Transverse colon (tissue), 3 donors: ENCODE measurements around the gene LRRC61.

Source experiments
- POLR2A ChIP-seq: fragments of 450-650 bp; IDR thresholded peaks from one replicate; pipeline ENCODE4 v1.6.1; 2016; ENCODE audit warnings: antibody characterized with exemption, mild to moderate bottlenecking, moderate library complexity
- TF ChIP-seq, protein P1 (sequence below), 5 experiments: fragments of 200-600 bp in 3 of 5; fragments of 450-650 bp in 2 of 5; sonication (generic) in 3 of 5; IDR thresholded peaks; 1 replicate in 2 of 5; 2 replicates in 3 of 5; pipeline ENCODE4 v1.5.1; 2016 to 2017; ENCODE audit warnings: antibody characterized with exemption in 5 of 5, inconsistent platforms in 3 of 5, mild to moderate bottlenecking in 2 of 5, moderate library complexity in 1 of 5

DNA sequence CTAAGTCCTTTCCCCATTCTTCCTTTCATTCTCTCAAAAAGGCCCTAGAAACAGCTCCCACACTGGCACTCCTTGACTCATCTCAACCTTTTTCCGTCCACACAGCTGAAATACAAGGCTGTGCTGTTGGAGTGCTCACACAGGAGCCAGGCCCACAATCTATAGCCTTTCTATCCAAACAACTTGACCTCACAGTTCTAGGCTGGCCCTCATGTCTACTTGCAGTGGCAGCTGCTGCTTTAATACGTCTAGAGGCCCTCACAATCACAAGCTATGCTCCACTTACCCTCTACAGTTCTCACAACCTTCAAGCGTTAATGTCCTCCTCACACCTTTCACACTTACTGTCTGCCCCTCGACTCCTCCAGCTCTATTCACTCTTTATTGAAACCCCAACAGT lies 12.0 kb upstream of the LRRC61 start:
- no peak for TF ChIP-seq POLR2A
- TF ChIP-seq, protein P1, sequence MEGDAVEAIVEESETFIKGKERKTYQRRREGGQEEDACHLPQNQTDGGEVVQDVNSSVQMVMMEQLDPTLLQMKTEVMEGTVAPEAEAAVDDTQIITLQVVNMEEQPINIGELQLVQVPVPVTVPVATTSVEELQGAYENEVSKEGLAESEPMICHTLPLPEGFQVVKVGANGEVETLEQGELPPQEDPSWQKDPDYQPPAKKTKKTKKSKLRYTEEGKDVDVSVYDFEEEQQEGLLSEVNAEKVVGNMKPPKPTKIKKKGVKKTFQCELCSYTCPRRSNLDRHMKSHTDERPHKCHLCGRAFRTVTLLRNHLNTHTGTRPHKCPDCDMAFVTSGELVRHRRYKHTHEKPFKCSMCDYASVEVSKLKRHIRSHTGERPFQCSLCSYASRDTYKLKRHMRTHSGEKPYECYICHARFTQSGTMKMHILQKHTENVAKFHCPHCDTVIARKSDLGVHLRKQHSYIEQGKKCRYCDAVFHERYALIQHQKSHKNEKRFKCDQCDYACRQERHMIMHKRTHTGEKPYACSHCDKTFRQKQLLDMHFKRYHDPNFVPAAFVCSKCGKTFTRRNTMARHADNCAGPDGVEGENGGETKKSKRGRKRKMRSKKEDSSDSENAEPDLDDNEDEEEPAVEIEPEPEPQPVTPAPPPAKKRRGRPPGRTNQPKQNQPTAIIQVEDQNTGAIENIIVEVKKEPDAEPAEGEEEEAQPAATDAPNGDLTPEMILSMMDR (IDR thresholded peaks at IDR 0.05): no peak
